NCI-H345 treated with DMSO at 0.1 percent for 48 hours (cell line): ENCODE data around the gene PXYLP1.

Source experiments
- DNase-seq: peaks from one replicate; lab custom pipeline; 2025; ENCODE audit not compliant: unreplicated experiment; lab: John Stamatoyannopoulos, UW

PXYLP1 gene

DNA sequence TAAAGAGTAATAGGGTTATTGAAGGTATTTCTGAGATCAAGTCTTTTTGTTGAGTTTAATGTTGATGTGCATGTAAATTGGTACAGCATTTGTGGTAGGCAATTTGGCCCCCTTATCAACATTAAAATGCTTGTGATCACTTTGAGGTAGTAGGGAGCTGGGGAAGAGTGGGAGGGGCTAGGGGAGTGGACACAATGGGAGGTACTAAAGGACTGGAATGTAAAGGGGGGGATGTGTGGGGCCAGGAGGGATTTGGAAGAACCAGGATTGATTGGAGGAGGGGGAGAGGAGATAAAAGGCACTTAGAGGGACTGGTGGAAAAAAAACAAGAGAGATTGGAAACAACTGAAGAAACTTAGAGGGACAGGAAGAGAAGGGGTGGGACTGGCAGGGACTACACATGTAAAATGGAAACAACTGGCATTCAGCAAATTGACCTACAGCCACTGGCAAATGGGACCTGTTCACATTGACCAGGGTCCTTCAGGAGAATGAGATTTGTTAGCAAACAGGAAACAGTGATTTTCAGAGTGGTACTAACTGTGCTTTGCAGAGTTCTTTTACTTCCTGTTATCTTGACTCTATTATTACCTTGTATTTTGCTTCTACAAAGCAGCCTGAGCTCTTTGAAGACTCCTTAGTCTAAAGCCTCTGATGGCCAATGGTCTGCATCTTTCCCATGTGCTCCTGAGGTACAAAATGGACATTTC lies 88.9 kb downstream of the PXYLP1 start:
- no peak for DNase-seq

DNA sequence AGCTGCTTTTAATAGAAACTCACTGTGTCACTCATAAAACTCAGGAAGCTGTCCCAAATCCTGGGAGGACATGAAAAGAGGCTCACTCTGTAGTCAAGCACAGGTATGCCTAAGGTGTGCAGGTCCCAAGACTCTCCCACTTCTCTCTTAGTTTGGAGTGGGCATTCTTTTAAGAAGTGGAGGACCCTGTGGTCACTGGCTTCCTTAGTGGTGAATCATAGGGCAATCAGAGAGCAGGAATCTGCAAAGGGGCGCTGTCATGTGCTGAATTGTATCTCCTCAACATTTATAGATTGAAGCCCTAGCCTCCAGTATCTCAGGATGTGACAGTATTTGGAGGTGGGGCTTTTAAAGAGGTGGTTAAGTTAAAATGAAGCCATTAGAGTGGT lies 89.5 kb downstream of the PXYLP1 start:
- DNase-seq: no peak

- no peak for DNase-seq
These were observed 92.5 kb downstream of the PXYLP1 start for GRCh38 chr3:141323936-141324704.

GRCh38 chr3:141326123-141326522 lies 94.5 kb downstream of the PXYLP1 start:
- DNase-seq: no peak

DNA sequence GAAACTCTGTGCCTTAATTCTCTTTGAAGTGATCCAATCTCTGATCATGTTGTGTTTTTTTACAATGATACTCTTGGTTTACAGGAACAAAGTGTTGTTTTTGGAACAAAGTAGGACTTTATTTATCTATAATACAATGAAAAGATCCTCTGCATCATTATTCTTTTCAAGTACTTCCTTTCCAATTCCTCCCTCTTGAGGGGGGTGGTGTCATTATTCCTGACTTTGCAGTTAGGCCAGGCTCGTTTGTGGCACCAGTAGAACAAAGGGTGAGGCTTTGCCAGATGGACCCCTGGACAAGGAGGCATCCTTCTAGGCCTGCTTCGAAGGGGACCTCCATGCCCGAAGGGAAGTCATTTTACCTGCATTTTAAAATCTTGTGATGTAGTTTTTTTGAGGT lies 95.0 kb downstream of the PXYLP1 start:
- DNase-seq: no peak

DNA sequence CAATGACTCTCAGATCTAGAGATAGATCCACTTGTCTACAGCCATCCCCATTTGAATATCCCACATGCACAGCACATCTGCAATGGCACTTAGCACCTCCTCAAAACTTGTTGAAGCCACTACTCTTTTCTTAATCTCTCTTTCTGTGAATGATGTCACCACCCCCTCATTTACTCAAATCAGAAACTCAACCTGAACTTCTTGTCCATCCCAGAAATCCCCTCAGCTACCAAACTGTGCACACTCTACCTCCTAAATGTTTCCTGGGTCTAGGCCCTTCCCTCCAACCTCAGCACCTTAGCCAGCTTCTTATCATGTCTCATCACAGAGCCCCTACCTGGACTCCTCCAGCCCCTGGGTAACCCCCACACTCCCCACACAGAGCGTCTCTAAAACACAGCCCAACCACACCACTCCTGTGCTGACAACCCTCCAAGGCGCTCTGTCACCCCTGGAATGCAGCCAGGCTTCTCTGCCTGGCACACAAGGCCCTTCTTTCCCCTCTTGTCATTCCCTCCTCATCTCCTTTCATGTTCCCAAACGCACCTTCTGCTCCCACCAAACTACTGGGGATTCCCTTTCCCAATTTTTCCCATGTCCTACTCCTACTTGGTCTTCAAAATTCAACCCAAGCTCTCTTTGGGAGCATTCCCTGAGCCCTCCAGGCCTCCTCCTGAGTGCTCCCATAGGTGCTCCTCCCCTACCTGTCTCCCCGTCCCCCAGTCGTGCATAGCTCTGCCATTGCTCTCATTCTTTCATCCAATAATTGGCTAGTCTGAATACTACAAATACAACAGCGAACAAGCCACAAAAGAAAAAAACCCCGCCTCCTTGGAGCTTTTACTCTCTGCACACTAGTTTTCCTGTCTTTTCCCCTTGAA lies 96.9 kb downstream of the PXYLP1 start:
- no peak for DNase-seq

- DNase-seq: no peak
These were observed 98.6 kb downstream of the PXYLP1 start for GRCh38 chr3:141330235-141330634.

DNA sequence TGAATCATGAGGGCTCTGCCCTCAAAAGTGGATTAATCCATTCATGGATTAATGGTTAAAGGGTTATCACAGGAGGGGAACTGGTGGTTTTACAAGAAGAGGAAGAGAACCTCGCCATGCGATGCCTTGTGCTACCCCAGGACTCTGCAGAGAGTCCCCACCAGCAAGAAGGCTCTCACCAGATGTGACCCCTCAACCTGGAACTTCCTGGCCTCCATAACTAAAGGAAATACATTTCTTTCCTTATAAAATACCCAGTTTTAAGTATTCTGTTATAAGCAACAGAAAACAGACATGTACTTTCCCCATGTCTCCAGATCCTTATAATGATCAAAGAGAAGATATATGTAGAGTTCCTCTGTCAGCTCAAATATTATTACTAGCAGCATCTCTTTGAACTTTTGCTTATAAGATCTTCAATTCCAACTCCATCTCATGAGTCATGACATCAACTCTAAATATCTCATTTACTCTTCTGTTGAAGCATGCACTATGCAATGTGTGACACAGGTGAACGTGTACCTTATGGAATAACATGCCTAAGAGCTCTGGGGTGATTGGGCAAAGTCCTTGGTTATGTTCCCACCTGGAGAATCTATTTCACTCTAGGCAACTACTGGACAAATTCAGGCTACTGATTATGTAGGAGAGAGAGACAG lies 99.2 kb downstream of the PXYLP1 start:
- no peak for DNase-seq

- DNase-seq: no peak
These were observed 100.0 kb downstream of the PXYLP1 start for GRCh38 chr3:141331377-141332318.

GRCh38 chr3:141332416-141332815 lies 100.8 kb downstream of the PXYLP1 start:
- no peak for DNase-seq

GRCh38 chr3:141333836-141334626 lies 102.4 kb downstream of the PXYLP1 start:
- DNase-seq: no peak

DNA sequence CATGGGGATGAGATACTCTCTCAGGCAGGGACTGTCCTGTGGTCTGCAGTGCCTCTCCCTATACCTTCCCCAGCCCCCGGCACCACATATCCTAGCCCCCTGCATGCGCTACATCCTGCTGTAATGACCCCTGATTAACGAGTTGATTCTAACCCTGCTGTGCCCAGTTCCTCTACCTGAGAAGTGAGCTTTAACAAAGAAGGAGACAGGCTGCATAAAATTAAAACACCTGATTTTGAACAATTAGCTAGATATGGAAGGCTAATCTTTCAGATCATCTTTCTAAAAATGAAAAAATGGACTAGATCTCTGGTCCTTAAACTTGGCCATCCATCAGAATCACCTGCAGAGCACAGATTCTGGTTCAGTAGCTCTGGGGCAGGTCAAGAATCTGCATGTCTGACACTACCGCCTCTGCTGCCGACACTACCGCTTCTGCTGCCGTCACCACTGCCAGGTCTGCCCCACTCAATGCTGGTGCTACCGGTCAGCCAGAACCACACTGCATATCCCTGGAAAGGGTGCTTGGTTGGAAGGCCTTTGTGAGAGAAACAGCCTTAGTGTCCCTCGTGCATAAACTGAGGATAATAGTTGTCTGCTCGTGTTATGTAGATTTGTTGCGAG lies 103.1 kb downstream of the PXYLP1 start:
- DNase-seq: no peak

DNA sequence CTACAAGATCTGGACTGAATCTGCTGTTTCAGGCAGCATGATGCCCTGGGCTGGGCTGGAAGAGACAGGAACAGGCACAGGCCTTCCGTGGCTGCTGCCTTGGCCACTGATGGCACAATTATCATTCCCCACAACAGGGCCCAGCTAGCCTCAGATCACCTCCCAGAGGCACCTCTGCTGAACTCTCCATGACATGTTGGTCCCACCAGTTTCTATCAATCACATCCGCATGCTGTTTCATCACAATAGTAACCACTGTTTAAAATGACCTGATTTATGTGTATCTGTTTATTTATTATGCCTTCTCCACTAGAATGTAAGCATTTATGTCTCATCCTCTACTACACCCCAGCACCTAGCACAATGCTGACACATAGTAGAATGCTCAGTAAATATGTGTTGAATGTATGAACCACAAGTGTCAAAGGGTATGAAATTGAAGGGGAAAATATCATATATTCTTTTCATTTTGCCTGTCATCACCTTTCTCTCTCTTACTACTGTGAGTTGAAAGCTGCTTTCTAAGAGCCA lies 104.0 kb downstream of the PXYLP1 start:
- DNase-seq: no peak

DNA sequence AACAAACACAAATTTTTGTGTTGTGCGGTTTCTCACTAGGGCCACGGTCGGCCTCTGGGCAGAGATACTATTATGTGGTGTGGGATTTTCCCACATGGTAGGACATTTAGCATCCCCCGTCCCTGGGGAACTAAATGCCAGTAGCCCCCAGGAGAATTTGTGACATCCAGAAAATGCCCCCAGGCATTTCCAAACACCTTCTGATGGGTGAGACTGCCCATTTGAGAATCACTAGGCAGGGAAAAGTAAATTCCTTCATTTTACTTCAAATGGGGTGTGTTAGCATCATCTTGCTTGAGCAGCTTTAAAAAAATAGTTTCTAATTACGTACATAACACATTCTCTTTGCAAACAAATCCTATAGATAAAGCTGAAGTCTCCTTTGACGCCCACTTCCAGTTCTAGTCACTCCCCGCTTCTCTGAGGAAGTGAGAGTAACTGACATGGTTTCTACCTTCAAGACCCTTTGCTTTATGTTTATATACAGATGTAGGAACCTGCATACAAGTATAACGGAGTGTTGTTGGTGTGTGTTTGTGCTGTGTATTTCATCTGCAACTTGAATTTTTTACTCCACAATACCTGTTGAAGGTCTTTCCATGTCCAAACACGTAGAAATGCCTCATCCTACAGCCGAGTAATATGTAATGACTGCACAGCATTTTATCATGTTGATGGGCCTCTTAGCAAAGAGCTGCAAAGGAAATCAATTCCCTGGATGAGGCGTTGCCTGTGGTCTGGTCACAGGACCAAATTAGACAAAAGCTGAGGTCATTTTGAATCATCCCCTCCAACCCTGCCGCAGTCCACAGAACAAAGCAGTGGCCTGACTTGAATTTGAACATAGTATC lies 105.3 kb downstream of the PXYLP1 start:
- no peak for DNase-seq

GRCh38 chr3:141337523-141337854 lies 105.9 kb downstream of the PXYLP1 start:
- DNase-seq: no peak

- DNase-seq: no peak
These were observed 106.4 kb downstream of the PXYLP1 start for GRCh38 chr3:141337991-141338390.

GRCh38 chr3:141338881-141339280 lies 107.3 kb downstream of the PXYLP1 start:
- DNase-seq: no peak

- DNase-seq: no peak
These were observed 109.9 kb downstream of the PXYLP1 start for GRCh38 chr3:141341536-141341935.
